ENCODE results near the gene ERCC5.

ERCC5 gene

DNA sequence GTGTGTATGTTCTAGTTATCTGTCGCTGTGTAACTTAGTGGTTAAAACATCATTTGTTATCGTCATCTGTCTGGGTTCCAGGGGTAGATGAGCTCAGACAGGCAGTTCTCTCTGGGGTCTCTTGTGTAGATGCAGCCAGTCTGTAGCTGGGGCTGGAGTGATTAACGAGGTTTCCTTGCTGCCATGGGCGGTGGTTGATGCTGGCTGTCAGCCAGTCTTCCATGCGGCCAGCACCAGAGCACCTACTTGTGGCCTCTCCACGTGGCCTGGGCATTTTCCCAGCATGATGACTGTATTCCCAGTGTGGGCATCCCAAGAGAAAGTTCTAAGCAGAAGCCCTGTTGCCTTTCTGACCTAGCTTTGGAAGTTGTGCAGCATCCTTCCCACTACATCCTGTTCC is 10.7 kb downstream of the ERCC5 start:
- TF ChIP-seq, protein P1, sequence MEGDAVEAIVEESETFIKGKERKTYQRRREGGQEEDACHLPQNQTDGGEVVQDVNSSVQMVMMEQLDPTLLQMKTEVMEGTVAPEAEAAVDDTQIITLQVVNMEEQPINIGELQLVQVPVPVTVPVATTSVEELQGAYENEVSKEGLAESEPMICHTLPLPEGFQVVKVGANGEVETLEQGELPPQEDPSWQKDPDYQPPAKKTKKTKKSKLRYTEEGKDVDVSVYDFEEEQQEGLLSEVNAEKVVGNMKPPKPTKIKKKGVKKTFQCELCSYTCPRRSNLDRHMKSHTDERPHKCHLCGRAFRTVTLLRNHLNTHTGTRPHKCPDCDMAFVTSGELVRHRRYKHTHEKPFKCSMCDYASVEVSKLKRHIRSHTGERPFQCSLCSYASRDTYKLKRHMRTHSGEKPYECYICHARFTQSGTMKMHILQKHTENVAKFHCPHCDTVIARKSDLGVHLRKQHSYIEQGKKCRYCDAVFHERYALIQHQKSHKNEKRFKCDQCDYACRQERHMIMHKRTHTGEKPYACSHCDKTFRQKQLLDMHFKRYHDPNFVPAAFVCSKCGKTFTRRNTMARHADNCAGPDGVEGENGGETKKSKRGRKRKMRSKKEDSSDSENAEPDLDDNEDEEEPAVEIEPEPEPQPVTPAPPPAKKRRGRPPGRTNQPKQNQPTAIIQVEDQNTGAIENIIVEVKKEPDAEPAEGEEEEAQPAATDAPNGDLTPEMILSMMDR (conservative IDR thresholded peaks at IDR 0.05; ENCODE audit: low read depth, low read length): no peak
- no peak overlapping the region for H3K4me3 ChIP-seq (ENCODE audit: low read depth, low read length)
- no peak for DNase-seq (ENCODE audit: low read depth)

DNA sequence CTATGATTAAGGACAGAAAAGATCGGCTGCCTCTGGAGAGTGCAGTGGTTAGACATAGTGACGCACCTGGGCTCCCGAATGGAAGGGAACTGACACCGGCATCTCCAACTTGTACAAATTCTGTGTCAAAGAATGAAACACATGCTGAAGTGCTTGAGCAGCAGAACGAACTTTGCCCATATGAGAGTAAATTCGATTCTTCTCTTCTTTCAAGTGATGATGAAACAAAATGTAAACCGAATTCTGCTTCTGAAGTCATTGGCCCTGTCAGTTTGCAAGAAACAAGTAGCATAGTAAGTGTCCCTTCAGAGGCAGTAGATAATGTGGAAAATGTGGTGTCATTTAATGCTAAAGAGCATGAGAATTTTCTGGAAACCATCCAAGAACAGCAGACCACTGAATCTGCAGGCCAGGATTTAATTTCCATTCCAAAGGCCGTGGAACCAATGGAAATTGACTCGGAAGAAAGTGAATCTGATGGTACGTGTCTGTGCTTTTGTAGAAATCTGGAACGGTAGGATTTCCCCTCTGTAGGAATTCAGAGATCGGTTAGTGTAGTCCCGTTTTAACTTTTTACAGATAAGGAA is 16.9 kb downstream of the ERCC5 start:
- DNase-seq (ENCODE audit: low read depth): no peak
- TF ChIP-seq, protein P1 (conservative IDR thresholded peaks at IDR 0.05; ENCODE audit: low read depth, low read length): no peak
- no peak overlapping the region for H3K4me3 ChIP-seq (ENCODE audit: low read depth, low read length)

DNA sequence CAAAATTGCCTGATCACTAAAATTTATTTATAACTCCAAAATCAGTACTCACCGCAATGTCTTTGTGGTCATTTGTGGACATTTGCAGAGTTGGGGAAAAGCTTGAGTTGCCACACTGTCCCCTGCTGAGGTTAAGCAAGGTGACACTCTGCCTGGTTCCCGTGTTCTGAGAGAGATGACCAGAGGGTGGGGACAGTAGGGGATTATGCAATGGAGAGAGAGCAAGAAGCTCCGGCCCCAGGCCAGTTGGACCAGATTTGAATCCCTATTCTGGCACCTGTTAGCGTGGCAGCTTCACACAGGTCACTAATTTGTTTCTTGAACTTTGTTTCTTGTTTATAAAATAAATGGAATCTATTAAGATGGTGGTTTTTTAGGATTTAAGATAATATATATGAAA is 17.8 kb downstream of the ERCC5 start:
- TF ChIP-seq, protein P1 (conservative IDR thresholded peaks at IDR 0.05; ENCODE audit: low read depth, low read length): no peak
- DNase-seq (ENCODE audit: low read depth): no peak
- H3K4me3 ChIP-seq (ENCODE audit: low read depth, low read length): no peak overlapping the region

GRCh38 chr13:102868366-102868936 is 22.6 kb downstream of the ERCC5 start:
- peak; percentile 49 for DNase-seq (ENCODE audit: low read depth)
- TF ChIP-seq, protein P1 (conservative IDR thresholded peaks at IDR 0.05; ENCODE audit: low read depth, low read length): no peak

DNA sequence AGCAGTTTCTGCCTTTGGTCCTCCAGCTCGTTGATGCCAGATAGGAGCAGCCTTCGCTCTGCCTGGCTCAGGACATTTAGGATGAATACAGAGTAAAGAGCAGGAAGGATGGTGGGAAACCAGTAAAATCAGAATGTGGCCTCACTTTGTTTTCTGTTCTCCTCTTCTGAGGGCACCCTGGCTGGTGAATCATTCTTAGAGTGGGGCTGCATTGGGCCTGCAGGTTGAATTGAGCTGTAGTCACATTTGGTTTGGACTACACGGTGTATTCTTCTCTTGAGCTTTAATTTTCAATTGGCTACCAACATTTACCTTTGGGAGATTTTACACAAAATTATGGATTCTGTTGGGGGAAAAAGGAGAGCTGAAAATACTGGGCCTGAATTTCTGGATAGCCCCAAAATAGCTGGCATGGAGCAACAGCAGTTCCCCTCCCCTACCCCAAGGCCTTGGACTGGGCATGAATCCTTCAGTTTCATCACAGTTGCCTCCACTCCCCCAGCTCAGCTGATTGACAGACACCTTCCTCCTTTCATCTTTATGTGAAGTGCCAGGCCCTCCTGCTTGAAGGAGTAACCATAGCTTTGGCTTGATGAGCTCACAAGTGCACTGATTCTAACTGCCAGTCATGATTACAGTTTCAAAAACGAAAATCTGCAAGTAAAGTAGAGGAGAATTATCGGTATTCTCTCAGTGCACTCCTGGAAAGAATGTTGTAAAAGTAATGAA is 24.3 kb downstream of the ERCC5 start:
- H3K4me3 ChIP-seq (ENCODE audit: low read depth, low read length): no peak overlapping the region
- DNase-seq (ENCODE audit: low read depth): no peak
- TF ChIP-seq, protein P1 (conservative IDR thresholded peaks at IDR 0.05; ENCODE audit: low read depth, low read length): no peak

More at GRCh38 chr13:102868366-102868936, 22.6 kb downstream of the ERCC5 start:
- no peak overlapping the region for H3K4me3 ChIP-seq (ENCODE audit: low read depth, low read length)

DNA sequence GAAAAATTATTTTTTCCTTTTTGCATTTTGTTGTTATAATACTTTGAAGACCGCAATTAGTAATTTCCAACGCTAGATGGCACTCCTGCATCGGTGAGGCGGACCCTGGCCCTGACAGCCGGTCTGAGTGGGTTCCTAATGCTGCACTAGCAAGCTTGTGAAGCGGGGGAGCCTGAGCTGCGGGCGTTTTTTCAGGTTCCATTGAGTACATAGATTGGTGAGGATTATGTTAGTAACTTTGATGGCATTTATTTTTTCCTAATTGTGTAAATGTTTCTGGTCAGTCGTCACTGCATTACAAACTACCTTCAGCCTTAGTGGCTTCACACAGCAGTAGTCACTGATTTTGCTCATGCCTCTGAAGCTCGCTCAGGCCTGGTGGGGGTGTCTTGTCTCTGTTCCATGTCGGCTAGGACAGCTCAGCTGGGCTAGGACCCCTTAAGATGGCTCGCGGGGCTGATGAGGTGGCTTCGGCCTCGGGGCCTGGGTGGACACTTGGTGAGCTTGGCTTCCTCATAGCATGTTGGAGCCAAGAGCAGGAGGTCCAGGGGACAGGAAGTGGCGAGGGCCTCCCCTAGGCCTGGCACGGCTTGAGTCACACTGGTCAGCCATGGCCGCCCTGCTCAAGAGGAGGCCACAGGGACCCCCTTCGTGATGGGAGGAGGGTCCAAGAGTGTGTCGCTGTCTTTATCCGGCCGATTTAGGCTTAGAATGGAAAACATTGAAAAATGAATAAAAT is 25.0 kb downstream of the ERCC5 start:
- H3K4me3 ChIP-seq (ENCODE audit: low read depth, low read length): no peak overlapping the region
- DNase-seq (ENCODE audit: low read depth): peak; percentile 86
- TF ChIP-seq, protein P1 (conservative IDR thresholded peaks at IDR 0.05; ENCODE audit: low read depth, low read length): peak; percentile 87

Data from choroid plexus epithelial cell (primary cell).